Liver (tissue), 9 donors: ENCODE data around the gene FAIM2. TPM values are rescaled to one million over a fixed set of nuclear protein-coding genes. Genes with fewer than 3 reads are reported as not detected.

ENCODE experiments used
- DNase-seq: peaks from one replicate; pipeline ENCODE4 v3.0.0-alpha.2; 2017; ENCODE audit warnings: low spot score
- H3K27ac ChIP-seq, 2 donors: one replicate each; pipeline ENCODE4 v1.7.0; 2013; ENCODE audit warnings: inconsistent platforms in 2 of 2, low read length in 2 of 2, control low read depth in 1 of 2, low read depth in 1 of 2, mild to moderate bottlenecking in 1 of 2
- H3K27me3 ChIP-seq, 4 donors: one replicate each; pipeline versions ENCODE4 v1.6.1 to v1.7.0; 2013; ENCODE audit warnings: low read length in 3 of 4, inconsistent platforms in 1 of 4, mild to moderate bottlenecking in 1 of 4, moderate library complexity in 1 of 4; ENCODE audit not compliant: control insufficient read depth in 4 of 4, insufficient read depth in 4 of 4
- H3K36me3 ChIP-seq, 4 donors: one replicate each; pipeline versions ENCODE4 v1.6.1 to v1.7.0; 2013; ENCODE audit warnings: low read length in 3 of 4, mild to moderate bottlenecking in 3 of 4, low read depth in 1 of 4, moderate library complexity in 1 of 4; ENCODE audit not compliant: control insufficient read depth in 4 of 4, insufficient read depth in 3 of 4
- H3K4me1 ChIP-seq, 4 donors: one replicate each; pipeline versions ENCODE4 v1.6.1 to v1.7.0; 2013; ENCODE audit warnings: low read length in 3 of 4, mild to moderate bottlenecking in 3 of 4, moderate library complexity in 1 of 4; ENCODE audit not compliant: control insufficient read depth in 4 of 4, insufficient read depth in 4 of 4
- H3K4me3 ChIP-seq, 3 donors: one replicate each; pipeline versions ENCODE4 v1.6.1 to v1.7.0; 2013; ENCODE audit warnings: low read length in 3 of 3, control low read depth in 1 of 3, low read depth in 1 of 3, mild to moderate bottlenecking in 1 of 3
- H3K9ac ChIP-seq, 2 donors: one replicate each; pipeline ENCODE4 v1.7.0; 2013; ENCODE audit warnings: low read length in 2 of 2, mild to moderate bottlenecking in 2 of 2, moderate library complexity in 2 of 2, control low read depth in 1 of 2, low read depth in 1 of 2
- H3K9me3 ChIP-seq, 4 donors: one replicate each; pipeline versions ENCODE4 v1.6.1 to v1.7.0; 2013; ENCODE audit warnings: low read length in 3 of 4; ENCODE audit not compliant: control insufficient read depth in 4 of 4
- EGR1 ChIP-seq, 2 donors: IDR thresholded peaks; 2 replicates each; pipeline ENCODE4 v1.6.1; 2016 to 2018; ENCODE audit warnings: antibody characterized with exemption in 2 of 2, low read depth in 2 of 2
- FOXA2 ChIP-seq: IDR thresholded peaks from 2 replicates; pipeline ENCODE4 v1.6.1; 2016; ENCODE audit warnings: antibody characterized with exemption
- GABPA ChIP-seq, 2 donors: IDR thresholded peaks in 1 of 2; conservative IDR thresholded peaks in 1 of 2; 2 replicates each; pipeline ENCODE4 v1.6.1; 2016; ENCODE audit warnings: antibody characterized with exemption in 2 of 2, mild to moderate bottlenecking in 1 of 2, moderate library complexity in 1 of 2
- HNF4G ChIP-seq: IDR thresholded peaks from 2 replicates; pipeline ENCODE4 v1.6.1; 2016; ENCODE audit warnings: antibody characterized with exemption
- JUND ChIP-seq, 2 donors: IDR thresholded peaks; 2 replicates each; pipeline ENCODE4 v1.6.1; 2016; ENCODE audit warnings: antibody characterized with exemption in 2 of 2
- NR2F2 ChIP-seq: IDR thresholded peaks from 2 replicates; pipeline ENCODE4 v1.6.1; 2016; ENCODE audit warnings: antibody characterized with exemption
- RXRA ChIP-seq, 2 donors: IDR thresholded peaks; 2 replicates each; pipeline ENCODE4 v1.6.1; 2017 to 2018; ENCODE audit warnings: antibody characterized with exemption in 2 of 2, mild to moderate bottlenecking in 1 of 2
- SP1 ChIP-seq: IDR thresholded peaks from 2 replicates; pipeline ENCODE4 v1.6.1; 2018; ENCODE audit warnings: antibody characterized with exemption, mild to moderate bottlenecking
- YY1 ChIP-seq: IDR thresholded peaks from 2 replicates; pipeline ENCODE4 v1.6.1; 2016; ENCODE audit warnings: antibody characterized with exemption, mild to moderate bottlenecking
- WGBS: extraction: QIAGEN DNeasy Blood & Tissue Kit; methylation state at CpG from one replicate; pipeline ENCODE4 v1.1.7; 2013; 5-methylcytosine and 5-hydroxymethylcytosine counted together
- polyA plus RNA-seq, 2 donors: library from polyadenylated mRNA; stranded (reverse) in 1 of 2; unstranded in 1 of 2; fragments of 200-250 nt in 1 of 2; fragments of >200 nt in 1 of 2; fragmentation: Nextera tagmentation in 1 of 2; extraction: Ambion mirVana in 1 of 2; gene quantifications; one replicate each; pipeline versions ENCODE4 v1.2.1 to v1.2.3, GENCODE V29; 2013 to 2015
- total RNA-seq, 2 donors: library from RNA; depleted of rRNA; stranded (reverse); fragments of >200 nt; gene quantifications; one replicate each; pipeline ENCODE4 v1.2.3, GENCODE V29; 2014
- TF ChIP-seq, protein P1 (sequence below): IDR thresholded peaks from 2 replicates; pipeline ENCODE4 v1.6.1; 2016; ENCODE audit warnings: antibody characterized with exemption
- TF ChIP-seq, protein P2 (sequence below): fragments of 150-350 bp; IDR thresholded peaks from 2 replicates; pipeline ENCODE4 v1.5.1; 2017; ENCODE audit warnings: improper control_type of control experiment, low read depth, low read length; ENCODE audit not compliant: missing input control
- TF ChIP-seq, protein P3 (sequence below): IDR thresholded peaks from 2 replicates; pipeline ENCODE4 v1.6.1; 2016; ENCODE audit warnings: antibody characterized with exemption, mild to moderate bottlenecking
- TF ChIP-seq, protein P4 (sequence below): IDR thresholded peaks from 2 replicates; pipeline ENCODE4 v1.6.1; 2016; ENCODE audit warnings: antibody characterized with exemption
- donor health status: healthy.
- donor health status: healthy.
- donor health status: healthy.
- donor health status: healthy.
- donor health status: healthy.

FAIM2 gene
- total and polyA plus RNA-seq, 4 donors: 0.06 to 0.23 TPM; not detected in 2

DNA sequence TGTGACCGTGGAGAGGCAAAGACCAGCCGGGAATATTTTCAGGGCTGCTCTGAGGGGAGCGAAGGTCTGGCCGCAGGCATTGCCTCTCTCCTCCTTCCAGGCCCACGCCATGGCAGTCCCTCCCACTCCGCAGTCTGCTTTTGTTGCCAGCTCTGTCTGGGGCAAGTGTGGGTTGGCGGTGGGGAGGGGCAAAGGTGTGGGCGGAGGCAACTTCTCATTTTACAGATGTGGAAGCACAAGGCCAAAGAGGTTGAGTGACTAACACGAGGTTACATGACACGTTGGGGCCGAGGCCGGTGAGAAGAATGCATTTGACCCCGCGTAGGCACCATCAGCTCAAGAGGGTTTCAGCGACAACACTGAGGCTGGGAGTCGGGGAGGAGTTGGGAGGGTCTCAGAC, 6.1 kb upstream of the FAIM2 start:
- TF ChIP-seq HNF4G: no peak
- TF ChIP-seq YY1: no peak
- no peak for TF ChIP-seq GABPA (IDR thresholded peaks at IDR 0.05 in 1 of 2, conservative IDR thresholded peaks at IDR 0.05 in 1 of 2)
- no peak for TF ChIP-seq EGR1 (IDR thresholded peaks at IDR 0.05; ENCODE audit: low read depth in 2 of 2)
- TF ChIP-seq, protein P1, sequence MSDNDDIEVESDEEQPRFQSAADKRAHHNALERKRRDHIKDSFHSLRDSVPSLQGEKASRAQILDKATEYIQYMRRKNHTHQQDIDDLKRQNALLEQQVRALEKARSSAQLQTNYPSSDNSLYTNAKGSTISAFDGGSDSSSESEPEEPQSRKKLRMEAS: no peak
- TF ChIP-seq FOXA2: no peak
- TF ChIP-seq SP1: no peak
- TF ChIP-seq, protein P2, sequence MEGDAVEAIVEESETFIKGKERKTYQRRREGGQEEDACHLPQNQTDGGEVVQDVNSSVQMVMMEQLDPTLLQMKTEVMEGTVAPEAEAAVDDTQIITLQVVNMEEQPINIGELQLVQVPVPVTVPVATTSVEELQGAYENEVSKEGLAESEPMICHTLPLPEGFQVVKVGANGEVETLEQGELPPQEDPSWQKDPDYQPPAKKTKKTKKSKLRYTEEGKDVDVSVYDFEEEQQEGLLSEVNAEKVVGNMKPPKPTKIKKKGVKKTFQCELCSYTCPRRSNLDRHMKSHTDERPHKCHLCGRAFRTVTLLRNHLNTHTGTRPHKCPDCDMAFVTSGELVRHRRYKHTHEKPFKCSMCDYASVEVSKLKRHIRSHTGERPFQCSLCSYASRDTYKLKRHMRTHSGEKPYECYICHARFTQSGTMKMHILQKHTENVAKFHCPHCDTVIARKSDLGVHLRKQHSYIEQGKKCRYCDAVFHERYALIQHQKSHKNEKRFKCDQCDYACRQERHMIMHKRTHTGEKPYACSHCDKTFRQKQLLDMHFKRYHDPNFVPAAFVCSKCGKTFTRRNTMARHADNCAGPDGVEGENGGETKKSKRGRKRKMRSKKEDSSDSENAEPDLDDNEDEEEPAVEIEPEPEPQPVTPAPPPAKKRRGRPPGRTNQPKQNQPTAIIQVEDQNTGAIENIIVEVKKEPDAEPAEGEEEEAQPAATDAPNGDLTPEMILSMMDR: no peak
- TF ChIP-seq NR2F2: no peak
- TF ChIP-seq, protein P3, sequence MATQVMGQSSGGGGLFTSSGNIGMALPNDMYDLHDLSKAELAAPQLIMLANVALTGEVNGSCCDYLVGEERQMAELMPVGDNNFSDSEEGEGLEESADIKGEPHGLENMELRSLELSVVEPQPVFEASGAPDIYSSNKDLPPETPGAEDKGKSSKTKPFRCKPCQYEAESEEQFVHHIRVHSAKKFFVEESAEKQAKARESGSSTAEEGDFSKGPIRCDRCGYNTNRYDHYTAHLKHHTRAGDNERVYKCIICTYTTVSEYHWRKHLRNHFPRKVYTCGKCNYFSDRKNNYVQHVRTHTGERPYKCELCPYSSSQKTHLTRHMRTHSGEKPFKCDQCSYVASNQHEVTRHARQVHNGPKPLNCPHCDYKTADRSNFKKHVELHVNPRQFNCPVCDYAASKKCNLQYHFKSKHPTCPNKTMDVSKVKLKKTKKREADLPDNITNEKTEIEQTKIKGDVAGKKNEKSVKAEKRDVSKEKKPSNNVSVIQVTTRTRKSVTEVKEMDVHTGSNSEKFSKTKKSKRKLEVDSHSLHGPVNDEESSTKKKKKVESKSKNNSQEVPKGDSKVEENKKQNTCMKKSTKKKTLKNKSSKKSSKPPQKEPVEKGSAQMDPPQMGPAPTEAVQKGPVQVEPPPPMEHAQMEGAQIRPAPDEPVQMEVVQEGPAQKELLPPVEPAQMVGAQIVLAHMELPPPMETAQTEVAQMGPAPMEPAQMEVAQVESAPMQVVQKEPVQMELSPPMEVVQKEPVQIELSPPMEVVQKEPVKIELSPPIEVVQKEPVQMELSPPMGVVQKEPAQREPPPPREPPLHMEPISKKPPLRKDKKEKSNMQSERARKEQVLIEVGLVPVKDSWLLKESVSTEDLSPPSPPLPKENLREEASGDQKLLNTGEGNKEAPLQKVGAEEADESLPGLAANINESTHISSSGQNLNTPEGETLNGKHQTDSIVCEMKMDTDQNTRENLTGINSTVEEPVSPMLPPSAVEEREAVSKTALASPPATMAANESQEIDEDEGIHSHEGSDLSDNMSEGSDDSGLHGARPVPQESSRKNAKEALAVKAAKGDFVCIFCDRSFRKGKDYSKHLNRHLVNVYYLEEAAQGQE: no peak
- TF ChIP-seq RXRA (IDR thresholded peaks at IDR 0.05): no peak
- TF ChIP-seq, protein P4, sequence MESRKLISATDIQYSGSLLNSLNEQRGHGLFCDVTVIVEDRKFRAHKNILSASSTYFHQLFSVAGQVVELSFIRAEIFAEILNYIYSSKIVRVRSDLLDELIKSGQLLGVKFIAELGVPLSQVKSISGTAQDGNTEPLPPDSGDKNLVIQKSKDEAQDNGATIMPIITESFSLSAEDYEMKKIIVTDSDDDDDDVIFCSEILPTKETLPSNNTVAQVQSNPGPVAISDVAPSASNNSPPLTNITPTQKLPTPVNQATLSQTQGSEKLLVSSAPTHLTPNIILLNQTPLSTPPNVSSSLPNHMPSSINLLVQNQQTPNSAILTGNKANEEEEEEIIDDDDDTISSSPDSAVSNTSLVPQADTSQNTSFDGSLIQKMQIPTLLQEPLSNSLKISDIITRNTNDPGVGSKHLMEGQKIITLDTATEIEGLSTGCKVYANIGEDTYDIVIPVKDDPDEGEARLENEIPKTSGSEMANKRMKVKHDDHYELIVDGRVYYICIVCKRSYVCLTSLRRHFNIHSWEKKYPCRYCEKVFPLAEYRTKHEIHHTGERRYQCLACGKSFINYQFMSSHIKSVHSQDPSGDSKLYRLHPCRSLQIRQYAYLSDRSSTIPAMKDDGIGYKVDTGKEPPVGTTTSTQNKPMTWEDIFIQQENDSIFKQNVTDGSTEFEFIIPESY: no peak
- no peak for TF ChIP-seq JUND (IDR thresholded peaks at IDR 0.05)
- 76% methylated on average over 16 of the region's 16 CpGs for WGBS
- Histone ChIP-seq H3K27me3 (no peaks in the 10 kb centered on the region), H3K4me1 (no peaks in the 10 kb centered on the region), H3K36me3 (no peaks in the 10 kb centered on the region), H3K4me3 (no peak overlapping the region), H3K27ac (no peak overlapping the region), H3K9ac (no peak overlapping the region), H3K9me3 (no peaks in the 10 kb centered on the region)
- no peak for DNase-seq

DNA sequence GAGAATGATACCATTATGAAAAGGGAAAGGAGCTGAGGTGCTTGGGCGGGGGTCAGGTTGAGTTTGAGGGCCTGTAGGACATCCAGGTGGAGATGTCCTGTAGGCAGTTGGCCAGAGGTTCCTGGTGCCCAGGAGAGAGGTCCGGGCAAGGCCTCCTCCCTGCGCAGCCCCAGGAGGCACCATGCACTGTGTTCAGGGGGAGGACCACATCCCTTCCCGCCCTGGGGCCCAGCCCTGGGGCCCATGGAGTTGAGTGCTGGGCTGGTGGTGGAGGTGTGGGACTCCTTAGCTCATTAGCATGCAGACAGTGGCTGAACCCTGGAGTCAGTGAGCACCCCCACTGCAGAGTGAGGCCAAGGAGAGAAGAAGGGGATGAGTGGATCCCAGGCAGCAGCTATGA, 5.7 kb upstream of the FAIM2 start:
- no peak overlapping the region for H3K27ac ChIP-seq
- 93% methylated on average over 4 of the region's 4 CpGs for WGBS
- no peaks in the 10 kb centered on the region for H3K36me3 ChIP-seq
- no peak overlapping the region for H3K4me3 ChIP-seq
- H3K27me3 ChIP-seq: no peaks in the 10 kb centered on the region
- no peaks in the 10 kb centered on the region for H3K4me1 ChIP-seq
- TF ChIP-seq NR2F2: no peak
- TF ChIP-seq FOXA2: no peak
- H3K9ac ChIP-seq: no peak overlapping the region
- H3K9me3 ChIP-seq: no peaks in the 10 kb centered on the region
- no peak for DNase-seq
